LNCaP clone FGC (cell line): ENCODE results near the gene FAM53A.

Experiments
- DNase-seq: peaks from one replicate; pipeline ENCODE4 v3.0.0-alpha.2; 2011; ENCODE audit warnings: low read depth
- H3K4me3 ChIP-seq: 2 replicates; pipeline ENCODE4 v1.5.1; 2011; ENCODE audit warnings: mild to moderate bottlenecking, low read depth, low read length, control low read depth
- CTCF ChIP-seq: IDR thresholded peaks from 2 replicates; pipeline ENCODE4 v1.5.1; 2012; ENCODE audit warnings: mild to moderate bottlenecking; ENCODE audit not compliant: control insufficient read depth, insufficient read depth; ENCODE audit errors: extremely low read depth

FAM53A gene

GRCh38 chr4:1670279-1670678, 13.8 kb downstream of the FAM53A start:
- no peak for TF ChIP-seq CTCF
- H3K4me3 ChIP-seq = no peak overlapping the region
- no peak for DNase-seq

GRCh38 chr4:1669850-1670249, 14.3 kb downstream of the FAM53A start:
- no peak overlapping the region for H3K4me3 ChIP-seq
- DNase-seq = no peak
- no peak for TF ChIP-seq CTCF

- DNase-seq = no peak
- no peak overlapping the region for H3K4me3 ChIP-seq
- TF ChIP-seq CTCF = no peak
Measured at GRCh38 chr4:1669270-1669669, 14.8 kb downstream of the FAM53A start.

- TF ChIP-seq CTCF = no peak
- DNase-seq = no peak
- no peak overlapping the region for H3K4me3 ChIP-seq
Measured at GRCh38 chr4:1668488-1668840, 15.6 kb downstream of the FAM53A start.

- TF ChIP-seq CTCF = no peak
- no peak for DNase-seq
- H3K4me3 ChIP-seq = no peak overlapping the region
Measured at GRCh38 chr4:1667273-1667672, 16.8 kb downstream of the FAM53A start.

- DNase-seq = no peak
- no peak for TF ChIP-seq CTCF
- no peak overlapping the region for H3K4me3 ChIP-seq
Measured at GRCh38 chr4:1666391-1666790, 17.7 kb downstream of the FAM53A start.

- no peak for TF ChIP-seq CTCF
- no peak for DNase-seq
- H3K4me3 ChIP-seq = no peak overlapping the region
Measured at GRCh38 chr4:1664141-1664540, 20.0 kb downstream of the FAM53A start.
